A549 (cell line): ENCODE results near the gene RUNX2. TPM values are rescaled to one million over a fixed set of nuclear protein-coding genes. Genes with fewer than 3 reads are reported as not detected.

Source experiments
- ATAC-seq, 2 experiments: fragments of 200-7000 bp in 1 of 2; fragments of >200 bp in 1 of 2; cut with Nextera tagmentation in 1 of 2; cut with Tn5 transposase in 1 of 2; 3 replicates each; pipeline versions ENCODE4 v1.8.0 to v1.9.1; 2018 to 2020; ENCODE audit warnings: mild to moderate bottlenecking in 1 of 2, moderate library complexity in 1 of 2
- CTCF ChIA-PET: fragments of 300-600 bp; sonication (Branson Sonifier 250); formaldehyde crosslinking; extraction: SDS; loops from one replicate; lab custom pipeline; 2021; ENCODE audit warnings: antibody characterized with exemption, inconsistent platforms; lab: Yijun Ruan, JAX
- POLR2A ChIA-PET: fragments of 350-600 bp; formaldehyde crosslinking; extraction: SDS; loops from one replicate; lab custom pipeline; 2021; ENCODE audit warnings: antibody characterized with exemption, inconsistent platforms; lab: Yijun Ruan, JAX
- DNase-seq, 2 experiments: peaks; one replicate each; pipeline versions ENCODE4 v3.0.0 to v3.0.0-alpha.2; 2011 to 2016; ENCODE audit warnings: low read depth in 1 of 2, low spot score in 1 of 2
- FAIRE-seq: peaks from 2 replicates; lab custom pipeline; 2011; peaks lifted over from hg19 to GRCh38; lab: Jason Lieb, UNC
- H3K27ac ChIP-seq, 2 experiments: fragments of >200 bp; sonication (Bioruptor Twin); formaldehyde crosslinking; 3 replicates each; pipeline ENCODE4 v1.5.1; 2016 to 2017
- H3K4me1 ChIP-seq: fragments of >200 bp; sonication (Bioruptor Twin); formaldehyde crosslinking; 3 replicates; pipeline ENCODE4 v1.6.1; 2016
- H3K4me2 ChIP-seq: fragments of >200 bp; sonication (Bioruptor Twin); formaldehyde crosslinking; 3 replicates; pipeline ENCODE4 v1.6.1; 2016
- H3K4me3 ChIP-seq: fragments of >200 bp; sonication (Bioruptor Twin); formaldehyde crosslinking; 3 replicates; pipeline ENCODE4 v1.5.1; 2016
- H3K9me3 ChIP-seq: fragments of >200 bp; sonication (Bioruptor Twin); formaldehyde crosslinking; 3 replicates; pipeline ENCODE4 v1.6.1; 2016
- CEBPB ChIP-seq, 2 experiments: fragments of >200 bp in 1 of 2; sonication (Bioruptor Twin) in 1 of 2; formaldehyde crosslinking in 1 of 2; IDR thresholded peaks; 2 replicates each; pipeline ENCODE4 v1.6.1; 2012 to 2016
- CTCF ChIP-seq: fragments of >200 bp; sonication (Bioruptor Twin); formaldehyde crosslinking; IDR thresholded peaks from 3 replicates; pipeline ENCODE4 v1.5.1; 2016
- EP300 ChIP-seq, 2 experiments: fragments of >200 bp; sonication (Bioruptor Twin); formaldehyde crosslinking; IDR thresholded peaks; 2 replicates in 1 of 2; 3 replicates in 1 of 2; pipeline ENCODE4 v1.6.1; 2016 to 2017
- FOSL2 ChIP-seq, 2 experiments: fragments of 450-650 bp in 1 of 2; fragments of >200 bp in 1 of 2; sonication (Bioruptor Twin) in 1 of 2; formaldehyde crosslinking; IDR thresholded peaks; 2 replicates each; pipeline versions ENCODE4 v1.5.0 to v1.6.1; 2016 to 2020; ENCODE audit warnings: mild to moderate bottlenecking in 1 of 2, moderate library complexity in 1 of 2
- GATA3 ChIP-seq: IDR thresholded peaks from 2 replicates; pipeline ENCODE4 v1.6.1; 2012; ENCODE audit warnings: borderline replicate concordance
- HEYL ChIP-seq: fragments of 250-450 bp; sonication (Bioruptor Pico); IDR thresholded peaks from 2 replicates; pipeline ENCODE4 v1.8.0; 2021; ENCODE audit warnings: mild to moderate bottlenecking, moderate library complexity
- JUNB ChIP-seq: fragments of >200 bp; sonication (Bioruptor Twin); formaldehyde crosslinking; IDR thresholded peaks from 2 replicates; pipeline ENCODE4 v1.6.1; 2016
- KDM1A ChIP-seq: fragments of 200-600 bp; sonication (generic); IDR thresholded peaks from 2 replicates; pipeline ENCODE4 v1.6.1; 2016; ENCODE audit warnings: low read depth, mild to moderate bottlenecking
- KDM5A ChIP-seq: fragments of 200-600 bp; sonication (generic); IDR thresholded peaks from 2 replicates; pipeline ENCODE4 v1.6.1; 2016; ENCODE audit warnings: antibody characterized with exemption, mild to moderate bottlenecking
- MAZ ChIP-seq: fragments of 150-350 bp; IDR thresholded peaks from 2 replicates; pipeline ENCODE4 v1.6.1; 2014; ENCODE audit warnings: antibody characterized with exemption, low read depth, low read length, borderline replicate concordance
- NPAS2 ChIP-seq: fragments of 250-450 bp; sonication (Bioruptor Pico); IDR thresholded peaks from 2 replicates; pipeline ENCODE4 v1.8.0; 2022; ENCODE audit warnings: mild to moderate bottlenecking, moderate library complexity, borderline replicate concordance
- NR3C1 ChIP-seq: fragments of >200 bp; sonication (Bioruptor Twin); formaldehyde crosslinking; IDR thresholded peaks from 3 replicates; pipeline ENCODE4 v1.6.1; 2017
- PHF8 ChIP-seq: fragments of 200-600 bp; sonication (generic); IDR thresholded peaks from 2 replicates; pipeline ENCODE4 v1.6.1; 2016; ENCODE audit warnings: low read depth, mild to moderate bottlenecking, antibody characterized with exemption, moderate library complexity, borderline replicate concordance
- POLR2A ChIP-seq: IDR thresholded peaks from 2 replicates; pipeline ENCODE4 v1.6.1; 2012; ENCODE audit warnings: mild to moderate bottlenecking, low read length
- RARB ChIP-seq: fragments of 250-450 bp; sonication (Bioruptor Pico); IDR thresholded peaks from 2 replicates; pipeline ENCODE4 v1.8.0; 2021; ENCODE audit warnings: mild to moderate bottlenecking, moderate library complexity
- RCOR1 ChIP-seq: fragments of 150-350 bp; IDR thresholded peaks from 2 replicates; pipeline ENCODE4 v1.6.1; 2014; ENCODE audit warnings: antibody characterized with exemption, low read length, low read depth
- RFX5 ChIP-seq: fragments of 450-650 bp; IDR thresholded peaks from 2 replicates; pipeline ENCODE4 v1.7.1; 2014; ENCODE audit warnings: antibody characterized with exemption, mild to moderate bottlenecking, moderate library complexity
- SMC3 ChIP-seq: fragments of >200 bp; sonication (Bioruptor Twin); formaldehyde crosslinking; IDR thresholded peaks from 3 replicates; pipeline ENCODE4 v1.6.1; 2018; ENCODE audit warnings: inconsistent platforms
- SREBF2 ChIP-seq: fragments of 450-650 bp; IDR thresholded peaks from 2 replicates; pipeline ENCODE4 v1.6.1; 2014; ENCODE audit warnings: mild to moderate bottlenecking, moderate library complexity
- USF2 ChIP-seq: fragments of 450-650 bp; IDR thresholded peaks from 2 replicates; pipeline ENCODE4 v1.6.1; 2014; ENCODE audit warnings: antibody characterized with exemption
- WGBS: methylation state at CpG from one replicate; pipeline ENCODE4 v1.1.6; 2017; ENCODE audit errors: missing lambda C conversion rate; 5-methylcytosine and 5-hydroxymethylcytosine counted together
- polyA plus RNA-seq, 4 experiments: library from polyadenylated mRNA; depleted of rRNA in 3 of 4; stranded (reverse); fragments of >200 nt; fragmentation: RNase III in 1 of 4; extraction: RNeasy Plus Mini Kit Qiagen cat#74134 plus additional on column Dnase treatment in 1 of 4; gene quantifications; 2 replicates in 3 of 4; 3 replicates in 1 of 4; pipeline ENCODE4 v1.2.3, GENCODE V29; 2011 to 2017
- TF ChIP-seq, protein P1 (sequence below): fragments of >200 bp; sonication (Bioruptor Twin); formaldehyde crosslinking; IDR thresholded peaks from 2 replicates; pipeline ENCODE4 v1.6.1; 2016
- TF ChIP-seq, protein P2 (sequence below): IDR thresholded peaks from 2 replicates; pipeline ENCODE4 v1.6.1; 2012

The RUNX2 gene
- polyA plus RNA-seq, 2 of the 4 experiments (the other 2 are of a cell fraction): 0.13 to 0.83 TPM

DNA sequence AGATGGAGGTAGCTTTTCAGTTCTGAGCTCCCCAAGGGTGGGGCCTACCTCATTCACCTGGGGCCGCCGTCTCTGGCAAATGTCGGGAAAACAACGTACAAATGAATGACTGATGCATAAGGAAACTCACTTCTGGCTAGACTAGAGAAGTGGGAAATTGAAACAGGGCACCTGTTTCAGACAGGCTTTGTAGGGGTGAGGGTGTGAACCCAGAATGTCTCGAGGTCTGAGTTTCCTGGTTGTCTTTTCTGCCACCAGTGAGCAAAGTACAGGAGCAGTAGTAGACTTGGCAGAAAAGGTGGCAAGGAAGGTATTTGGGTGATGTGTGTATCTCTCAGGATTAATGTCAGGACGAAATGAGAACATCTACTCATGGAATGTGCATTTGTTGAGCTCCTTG is 379.0 kb downstream of the RUNX2 start:
- POLR2A ChIA-PET: no interaction called here

DNA sequence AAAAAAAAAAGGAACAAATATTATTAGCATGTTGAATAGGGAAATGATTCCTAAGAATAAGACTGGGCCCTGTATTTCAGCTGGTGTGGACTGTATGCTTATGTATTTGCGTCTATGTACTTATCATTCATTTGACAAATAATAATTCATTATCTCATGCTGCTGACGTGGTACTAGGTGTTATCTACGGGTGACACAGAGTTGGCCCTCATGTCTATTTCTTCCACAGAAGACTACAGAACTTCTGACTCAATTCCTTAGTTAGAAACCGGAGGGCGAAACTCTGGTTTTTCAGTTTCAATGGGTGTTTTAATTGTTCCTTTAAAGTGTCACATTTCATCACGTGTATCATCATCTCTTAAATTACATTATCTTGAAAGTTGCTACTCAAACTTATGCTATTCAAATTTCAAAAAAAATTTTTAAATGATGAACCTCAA is 381.7 kb downstream of the RUNX2 start:
- no peak for FAIRE-seq
- no peak for TF ChIP-seq RFX5
- WGBS: 78% methylated on average over 6 of the region's 6 CpGs
- H3K4me3 ChIP-seq: no peak overlapping the region
- ATAC-seq: no peak
- H3K9me3 ChIP-seq: no peaks in the 10 kb centered on the region
- no peak for DNase-seq
- POLR2A ChIA-PET: no interaction called here
- peaks cover 20% of the 10 kb centered on the region for H3K4me1 ChIP-seq
- peak overlapping the region; percentile 21 to 76; a peak in 3 of 6 replicates for H3K27ac ChIP-seq
- H3K4me2 ChIP-seq: peak overlapping the region; percentile 42; the same call in 1 of the 3 replicates
- CTCF ChIA-PET: no interaction called here

More for the DNA sequence above, 379.0 kb downstream of the RUNX2 start:
- Histone ChIP-seq H3K4me2 (no peak overlapping the region), H3K4me1 (peaks cover 26% of the 10 kb centered on the region), H3K9me3 (no peaks in the 10 kb centered on the region), H3K27ac (peak overlapping the region in 1 of 2 experiments; percentile 37; a peak in 1 of 6 replicates), H3K4me3 (no peak overlapping the region)
- DNase-seq: no peak
- TF ChIP-seq NPAS2 (CRISPR knock-in tag): no peak
- TF ChIP-seq GATA3: no peak
- TF ChIP-seq, protein P1, sequence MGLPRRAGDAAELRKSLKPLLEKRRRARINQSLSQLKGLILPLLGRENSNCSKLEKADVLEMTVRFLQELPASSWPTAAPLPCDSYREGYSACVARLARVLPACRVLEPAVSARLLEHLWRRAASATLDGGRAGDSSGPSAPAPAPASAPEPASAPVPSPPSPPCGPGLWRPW: no peak
- TF ChIP-seq USF2: no peak
- TF ChIP-seq MAZ: no peak
- TF ChIP-seq, protein P2, sequence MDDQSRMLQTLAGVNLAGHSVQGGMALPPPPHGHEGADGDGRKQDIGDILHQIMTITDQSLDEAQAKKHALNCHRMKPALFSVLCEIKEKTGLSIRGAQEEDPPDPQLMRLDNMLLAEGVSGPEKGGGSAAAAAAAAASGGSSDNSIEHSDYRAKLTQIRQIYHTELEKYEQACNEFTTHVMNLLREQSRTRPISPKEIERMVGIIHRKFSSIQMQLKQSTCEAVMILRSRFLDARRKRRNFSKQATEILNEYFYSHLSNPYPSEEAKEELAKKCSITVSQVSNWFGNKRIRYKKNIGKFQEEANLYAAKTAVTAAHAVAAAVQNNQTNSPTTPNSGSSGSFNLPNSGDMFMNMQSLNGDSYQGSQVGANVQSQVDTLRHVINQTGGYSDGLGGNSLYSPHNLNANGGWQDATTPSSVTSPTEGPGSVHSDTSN: no peak
- TF ChIP-seq PHF8: no peak
- TF ChIP-seq EP300 (IDR thresholded peaks at IDR 0.05): no peak
- TF ChIP-seq RARB (CRISPR knock-in tag): no peak
- TF ChIP-seq HEYL (CRISPR knock-in tag): no peak
- TF ChIP-seq RCOR1: no peak
- CTCF ChIA-PET: no interaction called here
- no peak for FAIRE-seq
- no peak for ATAC-seq
- WGBS: 76% methylated on average over 6 of the region's 6 CpGs

DNA sequence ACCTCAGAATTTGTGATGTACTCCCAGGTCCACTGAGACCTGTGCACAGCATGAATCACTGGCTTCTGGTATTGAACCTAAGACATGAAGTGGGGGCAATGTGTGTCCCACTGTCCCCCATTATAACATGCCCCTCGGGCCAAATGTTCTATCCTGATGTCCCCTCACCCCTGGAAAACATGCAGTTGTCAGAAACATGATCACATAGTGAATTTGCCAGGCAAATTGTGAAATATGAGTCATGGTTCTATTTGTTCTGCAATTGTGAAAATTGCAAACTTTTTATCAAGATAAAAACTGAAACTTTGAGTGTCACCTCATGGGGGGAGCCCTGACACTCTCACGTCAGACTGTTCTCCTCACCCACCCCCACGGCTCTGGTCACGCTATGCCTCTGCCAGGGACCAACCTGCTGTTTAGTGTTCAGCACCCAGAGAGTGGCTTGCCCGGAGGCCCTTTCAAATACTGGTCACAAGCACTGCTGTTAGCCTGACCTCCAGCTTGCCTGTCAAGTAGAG is 382.2 kb downstream of the RUNX2 start:
- Histone ChIP-seq H3K4me2 (peak overlapping the region; percentile 42), H3K4me3 (no peak overlapping the region), H3K4me1 (peaks cover 20% of the 10 kb centered on the region), H3K9me3 (no peaks in the 10 kb centered on the region), H3K27ac (peak overlapping the region; percentile 48 to 76; a peak in 5 of 6 replicates)
- FAIRE-seq (no peak), DNase-seq (peak in 1 of 2 experiments; percentile 2), ATAC-seq (peak; percentile 52 to 54; a peak in 4 of 6 replicates)
- 0 out of 2 replicates have a peak, but pooled peaks have one; percentile 18 for TF ChIP-seq FOSL2 (IDR thresholded peaks at IDR 0.05)
- peak; percentile 37; the same call in 1 of the 2 replicates for TF ChIP-seq FOSL2 (CRISPR knock-in tag; IDR thresholded peaks at IDR 0.05)
- no peak for TF ChIP-seq POLR2A
- TF ChIP-seq GATA3: peak; percentile 35; the same call in 1 of the 2 replicates
- no peak for TF ChIP-seq SREBF2
- peak in 1 of 2 experiments; percentile 51; a peak in 2 of 5 replicates for TF ChIP-seq EP300 (IDR thresholded peaks at IDR 0.05)
- peak; percentile 32; the same call in 1 of the 2 replicates for TF ChIP-seq JUNB
- peak in 1 of 2 experiments; percentile 63; a peak in 2 of 4 replicates for TF ChIP-seq CEBPB (IDR thresholded peaks at IDR 0.05)
- ChIA-PET POLR2A (interaction anchor here (1.9 kb wide), 1 partner anchor 332 kb away, joined by 5 read pairs; the partner anchor contains the start of gene SUPT3H), CTCF (interaction anchor here (0.7 to 2.0 kb wide), 2 partner anchors 289 to 1055 kb away, joined by 3 to 7 read pairs; no protein-coding TSS in a partner anchor)
- WGBS: 24% methylated on average over 5 of the region's 5 CpGs

DNA sequence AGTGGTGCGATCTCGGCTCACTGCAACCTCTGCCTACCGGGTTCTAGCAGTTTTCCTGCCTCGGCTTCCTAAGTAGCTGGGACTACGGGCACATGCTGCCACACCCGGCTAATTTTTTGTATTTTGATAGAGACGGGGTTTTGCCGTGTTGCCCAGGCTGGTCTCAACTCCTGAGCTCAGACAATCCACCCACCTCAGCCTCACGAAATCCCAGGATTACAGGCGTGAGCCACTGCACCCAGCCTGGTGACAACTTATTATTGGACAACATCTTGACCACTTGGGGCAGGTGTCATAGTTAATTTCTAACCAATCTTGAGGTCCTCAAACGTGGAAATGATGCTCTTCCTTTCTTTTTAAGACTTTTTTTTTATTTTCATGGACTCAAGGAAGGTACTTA is 383.9 kb downstream of the RUNX2 start:
- ATAC-seq (no peak), DNase-seq (no peak), FAIRE-seq (no peak)
- Histone ChIP-seq H3K27ac (peak overlapping the region in 1 of 2 experiments; percentile 28; a peak in 2 of 6 replicates), H3K4me2 (no peak overlapping the region), H3K9me3 (no peaks in the 10 kb centered on the region), H3K4me1 (peaks cover 20% of the 10 kb centered on the region), H3K4me3 (no peak overlapping the region)
- 80% methylated on average over 11 of the region's 11 CpGs for WGBS
- ChIA-PET CTCF (interaction anchor here (1.1 to 2.0 kb wide), 3 partner anchors 211 to 1236 kb away, joined by 3 to 7 read pairs (median 5); no protein-coding TSS in a partner anchor), POLR2A (interaction anchor here (1.9 kb wide), 1 partner anchor 334 kb away, joined by 5 read pairs; the partner anchor contains the start of gene SUPT3H)
- TF ChIP-seq, protein P2: no peak
- TF ChIP-seq KDM1A (no peak), KDM5A (no peak), MAZ (no peak), SMC3 (no peak), CTCF (no peak), NR3C1 (no peak), CEBPB (IDR thresholded peaks at IDR 0.05) (no peak)
